OCI-LY7 (cell line): Measurements from ENCODE around the gene TCERG1L. TPM values are rescaled to one million over a fixed set of nuclear protein-coding genes. Genes with fewer than 3 reads are reported as not detected.

Source experiments
- BruUV-seq: library from RNA; stranded (reverse); fragments of 400-500 nt; replicated peaks from 2 replicates; lab custom pipeline; 2021; lab: Mats Ljungman, UMichigan
- CTCF ChIA-PET: fragments of 300-600 bp; sonication (Branson Sonifier 250); formaldehyde crosslinking; loops from one replicate; lab custom pipeline; 2022; ENCODE audit warnings: antibody characterized with exemption; ENCODE audit not compliant: unreplicated experiment; lab: Charles Lee
- POLR2A ChIA-PET: fragments of 300-600 bp; sonication (Branson Sonifier 250); formaldehyde crosslinking; loops from one replicate; lab custom pipeline; 2022; ENCODE audit warnings: antibody characterized with exemption; lab: Charles Lee
- DNase-seq: peaks from one replicate; pipeline ENCODE4 v3.0.0-alpha.2; 2015; ENCODE audit warnings: low spot score
- H2AFZ ChIP-seq: fragments of 200-600 bp; sonication (generic), shearing (Covaris generic); 2 replicates; pipeline ENCODE4 v1.6.1; 2014; ENCODE audit warnings: mild to moderate bottlenecking, antibody characterized with exemption, low read length, moderate library complexity
- H3K27ac ChIP-seq: fragments of 200-600 bp; sonication (generic); 2 replicates; pipeline ENCODE4 v1.5.1; 2014; ENCODE audit warnings: mixed run types, low read depth, mild to moderate bottlenecking, moderate library complexity, low read length, inconsistent platforms; ENCODE audit not compliant: poor library complexity, severe bottlenecking
- H3K36me3 ChIP-seq: fragments of 200-600 bp; sonication (generic); 2 replicates; pipeline ENCODE4 v1.6.1; 2014; ENCODE audit warnings: mild to moderate bottlenecking, antibody characterized with exemption, low read length, moderate library complexity, mixed read lengths; ENCODE audit not compliant: insufficient read depth
- H3K4me1 ChIP-seq: fragments of 200-600 bp; sonication (generic); 2 replicates; pipeline ENCODE4 v1.5.1; 2014; ENCODE audit warnings: mild to moderate bottlenecking, low read length; ENCODE audit not compliant: insufficient read depth, poor library complexity, severe bottlenecking
- H3K4me2 ChIP-seq: fragments of 200-600 bp; sonication (generic); 2 replicates; pipeline ENCODE4 v1.6.1; 2014; ENCODE audit warnings: mild to moderate bottlenecking, low read length
- H3K4me3 ChIP-seq: fragments of 200-600 bp; sonication (generic); 2 replicates; pipeline ENCODE4 v1.5.1; 2014; ENCODE audit warnings: mild to moderate bottlenecking, low read depth, low read length; ENCODE audit not compliant: poor library complexity, severe bottlenecking
- H3K79me2 ChIP-seq: fragments of 200-600 bp; sonication (generic); 2 replicates; pipeline ENCODE4 v1.6.1; 2016; ENCODE audit warnings: low read depth, mild to moderate bottlenecking, low read length, moderate library complexity, mixed read lengths; ENCODE audit not compliant: insufficient read depth
- H3K9me2 ChIP-seq: fragments of 200-600 bp; sonication (generic); 2 replicates; pipeline ENCODE4 v1.6.1; 2016; ENCODE audit warnings: mild to moderate bottlenecking, low read length, mixed read lengths; ENCODE audit not compliant: insufficient read depth
- H3K9me3 ChIP-seq: fragments of 200-600 bp; sonication (generic); 2 replicates; pipeline ENCODE4 v1.6.1; 2014; ENCODE audit warnings: mild to moderate bottlenecking, mixed run types, low read length, mixed read lengths
- H4K20me1 ChIP-seq: fragments of 200-600 bp; sonication (generic); 2 replicates; pipeline ENCODE4 v1.6.1; 2014; ENCODE audit warnings: mild to moderate bottlenecking, antibody characterized with exemption, low read length, moderate library complexity, mixed read lengths; ENCODE audit not compliant: insufficient read depth
- EZH2phosphoT487 ChIP-seq: fragments of 200-600 bp; sonication (generic); IDR thresholded peaks from 2 replicates; pipeline ENCODE4 v1.6.1; 2018; ENCODE audit warnings: low read depth, borderline replicate concordance, mild to moderate bottlenecking, mixed run types, antibody characterized with exemption, low read length, moderate library complexity, mixed read lengths
- intact Hi-C: fragments of 100-400 bp; cut with micrococcal nuclease; formaldehyde crosslinking; loops from one replicate; pipeline ENCODE4 v1.10.0; 2022; ENCODE audit not compliant: unreplicated experiment
- total RNA-seq, 2 experiments: library from RNA; depleted of rRNA in 1 of 2; stranded (reverse); fragments of >200 nt in 1 of 2; shearing (Covaris generic) in 1 of 2; gene quantifications; 2 replicates each; pipeline ENCODE4 v1.2.3, GENCODE V29; 2014 to 2022
- TF ChIP-seq, protein P1 (sequence below): fragments of 200-600 bp; sonication (generic); conservative IDR thresholded peaks from 2 replicates; pipeline ENCODE4 v1.5.1; 2014; ENCODE audit warnings: mild to moderate bottlenecking, antibody characterized with exemption, low read length, moderate library complexity, mixed read lengths

The TCERG1L gene
- total RNA-seq, 2 experiments from 2014 or later = not detected

DNA sequence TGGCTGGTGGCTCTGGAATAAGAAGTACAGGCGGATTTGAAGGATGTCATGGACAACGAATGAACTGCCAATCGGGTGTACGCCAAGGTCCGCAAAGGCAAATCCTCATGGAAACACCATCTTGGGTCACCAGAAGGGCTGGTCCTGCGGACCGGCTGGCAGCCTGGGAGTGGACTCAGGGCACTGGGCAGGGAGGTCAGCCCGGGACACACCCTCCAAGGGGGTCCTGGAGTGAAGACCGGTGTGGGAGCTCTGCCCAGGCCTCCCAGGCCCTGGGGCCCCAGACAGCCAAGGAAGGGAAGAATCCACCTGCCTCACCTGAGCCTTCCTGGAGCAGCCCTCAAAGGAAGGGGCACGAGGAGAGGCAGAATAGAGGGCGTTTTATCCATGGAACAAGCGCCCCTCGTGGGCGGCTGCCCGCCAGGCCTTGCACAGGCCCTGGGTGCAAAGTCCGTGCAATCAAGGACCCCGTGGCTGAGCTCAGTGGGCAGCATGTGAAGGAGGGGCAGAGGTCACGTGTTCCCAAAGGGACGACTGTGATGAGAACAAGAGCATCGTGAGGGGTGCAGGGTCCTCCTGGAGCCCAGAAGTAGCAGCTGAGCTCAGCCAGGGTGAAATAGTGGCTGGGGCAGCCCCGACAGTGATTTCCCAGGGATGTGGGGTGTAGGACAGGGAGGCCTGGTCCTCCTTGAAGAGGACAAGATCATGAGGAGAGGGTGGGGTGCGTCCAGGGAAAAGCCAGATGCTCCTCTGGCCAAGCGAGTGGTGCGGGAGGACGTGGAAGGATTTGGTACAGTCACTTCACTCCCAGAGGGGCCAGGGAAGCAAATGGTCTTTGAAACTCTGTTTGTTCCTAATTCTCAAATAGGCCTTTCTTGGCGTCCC lies 105.2 kb downstream of the TCERG1L start:
- Histone ChIP-seq H3K4me1 (no peaks in the 10 kb centered on the region), H3K79me2 (no peaks in the 10 kb centered on the region), H3K27ac (no peak overlapping the region), H2AFZ (no peak overlapping the region), H3K9me2 (no peaks in the 10 kb centered on the region), H3K4me3 (no peak overlapping the region), H3K4me2 (no peak overlapping the region), H3K9me3 (no peaks in the 10 kb centered on the region), H4K20me1 (no peaks in the 10 kb centered on the region), H3K36me3 (no peaks in the 10 kb centered on the region)
- ChIA-PET POLR2A (no interaction called here), CTCF (no interaction called here)
- BruUV-seq = no TSS peak
- DNase-seq = no peak
- no peak for TF ChIP-seq EZH2phosphoT487
- TF ChIP-seq, protein P1, sequence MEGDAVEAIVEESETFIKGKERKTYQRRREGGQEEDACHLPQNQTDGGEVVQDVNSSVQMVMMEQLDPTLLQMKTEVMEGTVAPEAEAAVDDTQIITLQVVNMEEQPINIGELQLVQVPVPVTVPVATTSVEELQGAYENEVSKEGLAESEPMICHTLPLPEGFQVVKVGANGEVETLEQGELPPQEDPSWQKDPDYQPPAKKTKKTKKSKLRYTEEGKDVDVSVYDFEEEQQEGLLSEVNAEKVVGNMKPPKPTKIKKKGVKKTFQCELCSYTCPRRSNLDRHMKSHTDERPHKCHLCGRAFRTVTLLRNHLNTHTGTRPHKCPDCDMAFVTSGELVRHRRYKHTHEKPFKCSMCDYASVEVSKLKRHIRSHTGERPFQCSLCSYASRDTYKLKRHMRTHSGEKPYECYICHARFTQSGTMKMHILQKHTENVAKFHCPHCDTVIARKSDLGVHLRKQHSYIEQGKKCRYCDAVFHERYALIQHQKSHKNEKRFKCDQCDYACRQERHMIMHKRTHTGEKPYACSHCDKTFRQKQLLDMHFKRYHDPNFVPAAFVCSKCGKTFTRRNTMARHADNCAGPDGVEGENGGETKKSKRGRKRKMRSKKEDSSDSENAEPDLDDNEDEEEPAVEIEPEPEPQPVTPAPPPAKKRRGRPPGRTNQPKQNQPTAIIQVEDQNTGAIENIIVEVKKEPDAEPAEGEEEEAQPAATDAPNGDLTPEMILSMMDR = no peak
- intact Hi-C loops = no loop called here

DNA sequence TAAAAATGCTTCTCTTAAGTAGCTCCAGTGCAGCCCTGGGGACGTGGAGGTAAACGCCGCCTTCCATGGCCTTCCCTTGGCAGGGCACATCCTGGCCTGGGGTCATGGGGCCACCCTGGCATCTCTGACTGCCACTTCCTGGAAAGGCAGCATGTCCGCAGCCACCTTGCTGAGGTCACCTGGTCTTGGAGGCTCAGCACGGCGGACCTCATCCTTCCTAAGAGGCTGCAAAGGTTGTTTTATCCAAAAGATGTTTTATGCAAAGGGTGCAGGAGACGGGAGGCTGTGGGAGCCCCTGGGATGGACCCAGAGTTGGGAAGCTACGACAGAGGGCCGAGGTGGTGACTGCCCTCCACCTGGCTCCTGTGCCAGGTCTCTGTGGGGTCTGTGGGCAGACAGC lies 106.0 kb downstream of the TCERG1L start:
- no peak overlapping the region for H3K4me3 ChIP-seq
- no peaks in the 10 kb centered on the region for H3K9me2 ChIP-seq
- BruUV-seq = no TSS peak
- POLR2A ChIA-PET = interaction anchor here (0.7 kb wide), 1 partner anchor 14 kb away, joined by 3 read pairs; no protein-coding TSS in a partner anchor
- no peaks in the 10 kb centered on the region for H3K4me1 ChIP-seq
- intact Hi-C loops = no loop called here
- H3K79me2 ChIP-seq = no peaks in the 10 kb centered on the region
- TF ChIP-seq, protein P1 = no peak
- no peak for TF ChIP-seq EZH2phosphoT487
- H3K36me3 ChIP-seq = no peaks in the 10 kb centered on the region
- no peak for DNase-seq
- CTCF ChIA-PET = no interaction called here
- no peak overlapping the region for H3K27ac ChIP-seq
- H3K9me3 ChIP-seq = no peaks in the 10 kb centered on the region
- H2AFZ ChIP-seq = no peak overlapping the region
- no peaks in the 10 kb centered on the region for H4K20me1 ChIP-seq
- no peak overlapping the region for H3K4me2 ChIP-seq
